Type B pancreatic cell (in vitro differentiated cells): ENCODE data around the gene PAK5. TPM values are rescaled to one million over a fixed set of nuclear protein-coding genes. Genes with fewer than 3 reads are reported as not detected.

Source experiments
- DNase-seq: peaks from one replicate; pipeline ENCODE4 v3.0.0; 2021; ENCODE audit warnings: mixed read lengths; ENCODE audit not compliant: unreplicated experiment; ENCODE audit errors: extremely low spot score
- H3K27ac Mint-ChIP-seq: 2 replicates; pipeline ENCODE4 v1.8.0; 2021; ENCODE audit warnings: mild to moderate bottlenecking, mixed read lengths
- H3K27me3 Mint-ChIP-seq: 2 replicates; pipeline ENCODE4 v1.8.0; 2021; ENCODE audit warnings: mixed read lengths
- H3K36me3 Mint-ChIP-seq: 2 replicates; pipeline ENCODE4 v1.8.0; 2021; ENCODE audit warnings: mixed read lengths
- H3K4me1 Mint-ChIP-seq: one replicate; pipeline ENCODE4 v1.8.0; 2021; ENCODE audit warnings: mixed read lengths; ENCODE audit not compliant: unreplicated experiment
- H3K4me3 Mint-ChIP-seq: 2 replicates; pipeline ENCODE4 v1.8.0; 2021; ENCODE audit warnings: mild to moderate bottlenecking, mixed read lengths
- H3K9me3 Mint-ChIP-seq: 2 replicates; pipeline ENCODE4 v1.8.0; 2021; ENCODE audit warnings: mixed read lengths
- total RNA-seq: library from RNA; stranded (reverse); gene quantifications from 2 replicates; pipeline ENCODE4 v1.2.1, GENCODE V29; 2021; ENCODE audit warnings: low replicate concordance
- TF ChIP-seq, protein P1 (sequence below): fragments of 200-600 bp; sonication (generic); conservative IDR thresholded peaks from 2 replicates; pipeline ENCODE4 v1.5.0; 2021; ENCODE audit warnings: antibody characterized with exemption, mild to moderate bottlenecking

Gene PAK5
- total RNA-seq, 1 donor from 2014 or later = 1.8 TPM

DNA sequence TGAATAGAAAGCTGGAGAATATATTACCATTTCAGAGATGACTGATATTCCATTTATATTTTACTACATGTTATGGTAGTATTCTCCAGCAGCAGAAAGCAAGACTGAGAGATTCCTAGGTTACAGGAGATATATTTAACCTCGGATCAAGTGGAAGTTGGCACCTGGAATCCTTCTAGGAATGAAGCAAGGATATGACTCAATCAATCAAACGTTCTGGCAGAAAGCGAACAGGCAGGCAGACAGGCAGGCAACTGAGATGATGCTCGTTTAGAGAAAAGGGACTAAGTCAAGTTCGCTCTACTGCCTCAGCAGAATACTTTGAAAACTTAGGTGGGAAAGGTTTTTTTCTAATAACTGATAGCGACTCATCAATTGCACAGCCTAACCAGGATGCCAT is 46.2 kb downstream of the PAK5 start:
- no peaks in the 10 kb centered on the region for H3K4me1 Mint-ChIP-seq
- no peaks in the 10 kb centered on the region for H3K36me3 Mint-ChIP-seq
- no peaks in the 10 kb centered on the region for H3K9me3 Mint-ChIP-seq
- TF ChIP-seq, protein P1, sequence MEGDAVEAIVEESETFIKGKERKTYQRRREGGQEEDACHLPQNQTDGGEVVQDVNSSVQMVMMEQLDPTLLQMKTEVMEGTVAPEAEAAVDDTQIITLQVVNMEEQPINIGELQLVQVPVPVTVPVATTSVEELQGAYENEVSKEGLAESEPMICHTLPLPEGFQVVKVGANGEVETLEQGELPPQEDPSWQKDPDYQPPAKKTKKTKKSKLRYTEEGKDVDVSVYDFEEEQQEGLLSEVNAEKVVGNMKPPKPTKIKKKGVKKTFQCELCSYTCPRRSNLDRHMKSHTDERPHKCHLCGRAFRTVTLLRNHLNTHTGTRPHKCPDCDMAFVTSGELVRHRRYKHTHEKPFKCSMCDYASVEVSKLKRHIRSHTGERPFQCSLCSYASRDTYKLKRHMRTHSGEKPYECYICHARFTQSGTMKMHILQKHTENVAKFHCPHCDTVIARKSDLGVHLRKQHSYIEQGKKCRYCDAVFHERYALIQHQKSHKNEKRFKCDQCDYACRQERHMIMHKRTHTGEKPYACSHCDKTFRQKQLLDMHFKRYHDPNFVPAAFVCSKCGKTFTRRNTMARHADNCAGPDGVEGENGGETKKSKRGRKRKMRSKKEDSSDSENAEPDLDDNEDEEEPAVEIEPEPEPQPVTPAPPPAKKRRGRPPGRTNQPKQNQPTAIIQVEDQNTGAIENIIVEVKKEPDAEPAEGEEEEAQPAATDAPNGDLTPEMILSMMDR = no peak
- H3K27me3 Mint-ChIP-seq = peaks cover 38% of the 10 kb centered on the region
- no peak for DNase-seq
- no peak overlapping the region for H3K27ac Mint-ChIP-seq
- no peak overlapping the region for H3K4me3 Mint-ChIP-seq

DNA sequence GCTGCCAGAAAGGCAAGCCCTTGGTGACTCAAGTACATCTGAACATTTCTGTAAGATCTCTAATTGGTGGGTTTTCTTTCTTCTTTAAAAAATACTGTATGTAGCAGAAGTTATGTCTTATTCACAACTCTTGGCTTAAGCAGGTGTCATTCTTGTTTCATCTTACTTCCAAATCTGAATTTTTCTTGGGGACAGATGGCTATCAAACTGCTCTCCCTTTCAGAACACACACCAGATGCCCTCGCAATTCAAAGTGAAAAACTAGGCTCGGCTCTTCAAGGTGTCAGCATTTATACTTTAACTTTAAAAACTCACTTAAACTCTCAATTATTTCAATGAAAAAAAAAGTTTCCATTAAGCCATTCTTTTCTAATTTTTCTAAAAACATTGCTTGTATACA is 49.7 kb downstream of the PAK5 start:
- no peak for DNase-seq
- H3K27me3 Mint-ChIP-seq = peaks cover 29% of the 10 kb centered on the region
- no peak overlapping the region for H3K4me3 Mint-ChIP-seq
- TF ChIP-seq, protein P1 = no peak
- H3K27ac Mint-ChIP-seq = no peak overlapping the region
- no peaks in the 10 kb centered on the region for H3K9me3 Mint-ChIP-seq
- H3K36me3 Mint-ChIP-seq = no peaks in the 10 kb centered on the region
- no peaks in the 10 kb centered on the region for H3K4me1 Mint-ChIP-seq

DNA sequence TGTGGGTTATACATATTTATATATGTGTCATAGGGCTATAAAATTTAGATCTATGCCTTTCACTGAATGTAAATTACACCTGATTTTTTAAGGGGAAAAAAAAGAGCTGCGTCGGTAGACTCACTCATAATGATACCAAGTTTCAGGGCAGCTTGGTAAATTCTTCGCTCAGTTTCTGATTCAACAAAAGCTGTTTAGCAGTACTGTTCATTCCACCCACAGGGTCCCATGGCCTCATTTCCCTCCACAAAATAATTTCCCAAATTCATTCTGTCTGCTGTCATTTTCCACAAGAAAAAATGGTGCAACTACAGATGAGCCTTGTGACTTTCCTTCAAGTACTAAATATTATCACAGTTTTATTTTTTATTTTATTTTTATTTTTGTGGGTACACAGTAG is 63.7 kb downstream of the PAK5 start:
- Mint-ChIP-seq H3K27ac (no peak overlapping the region), H3K36me3 (no peaks in the 10 kb centered on the region), H3K9me3 (peaks cover 15% of the 10 kb centered on the region), H3K27me3 (no peaks in the 10 kb centered on the region), H3K4me3 (no peak overlapping the region), H3K4me1 (no peaks in the 10 kb centered on the region)
- no peak for DNase-seq
- TF ChIP-seq, protein P1 = no peak

DNA sequence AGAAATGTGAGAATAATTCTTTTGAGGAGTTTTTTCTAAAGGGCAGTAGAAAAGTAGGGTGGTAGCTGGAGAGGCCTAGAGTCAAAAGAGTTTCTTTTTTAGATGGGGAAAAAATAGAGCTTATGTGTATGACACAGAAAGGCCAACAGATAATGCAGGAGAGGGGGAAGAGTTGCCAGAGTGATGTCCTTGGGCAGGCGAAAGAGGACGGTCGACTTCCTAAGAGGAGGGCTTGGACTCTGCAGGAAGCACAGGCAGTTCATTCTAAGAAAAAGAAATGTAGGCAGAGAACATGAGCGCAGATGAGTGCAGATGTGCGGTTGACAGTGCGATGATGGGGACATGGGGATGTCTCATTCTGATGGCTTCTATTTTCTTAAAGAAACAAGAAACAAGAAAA is 68.9 kb downstream of the PAK5 start:
- no peaks in the 10 kb centered on the region for H3K27me3 Mint-ChIP-seq
- no peak overlapping the region for H3K4me3 Mint-ChIP-seq
- no peak for DNase-seq
- no peaks in the 10 kb centered on the region for H3K4me1 Mint-ChIP-seq
- TF ChIP-seq, protein P1 = no peak
- H3K27ac Mint-ChIP-seq = no peak overlapping the region
- H3K9me3 Mint-ChIP-seq = peaks cover 3% of the 10 kb centered on the region
- H3K36me3 Mint-ChIP-seq = no peaks in the 10 kb centered on the region

DNA sequence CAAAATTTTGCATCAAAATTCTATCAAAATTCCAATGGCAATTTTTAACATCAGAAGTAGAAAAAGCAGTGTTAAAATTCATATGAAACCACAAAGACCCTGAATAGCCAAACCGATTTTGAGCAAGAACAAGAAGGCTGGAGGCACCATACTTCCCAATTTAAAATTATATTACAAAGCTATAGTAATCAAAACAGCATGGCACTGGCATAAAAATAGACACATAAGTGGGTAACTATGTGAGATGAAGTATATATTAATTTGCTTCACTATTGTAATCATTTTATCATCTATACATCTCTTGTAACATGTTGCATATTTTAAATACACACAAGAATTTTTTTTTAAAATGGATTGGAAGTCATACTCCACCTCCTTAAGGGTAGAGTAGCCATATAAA is 77.4 kb downstream of the PAK5 start:
- H3K4me1 Mint-ChIP-seq = peaks cover 8% of the 10 kb centered on the region
- H3K27me3 Mint-ChIP-seq = no peaks in the 10 kb centered on the region
- DNase-seq = no peak
- TF ChIP-seq, protein P1 = no peak
- H3K9me3 Mint-ChIP-seq = no peaks in the 10 kb centered on the region
- no peak overlapping the region for H3K4me3 Mint-ChIP-seq
- peaks cover 6% of the 10 kb centered on the region for H3K36me3 Mint-ChIP-seq
- H3K27ac Mint-ChIP-seq = no peak overlapping the region

DNA sequence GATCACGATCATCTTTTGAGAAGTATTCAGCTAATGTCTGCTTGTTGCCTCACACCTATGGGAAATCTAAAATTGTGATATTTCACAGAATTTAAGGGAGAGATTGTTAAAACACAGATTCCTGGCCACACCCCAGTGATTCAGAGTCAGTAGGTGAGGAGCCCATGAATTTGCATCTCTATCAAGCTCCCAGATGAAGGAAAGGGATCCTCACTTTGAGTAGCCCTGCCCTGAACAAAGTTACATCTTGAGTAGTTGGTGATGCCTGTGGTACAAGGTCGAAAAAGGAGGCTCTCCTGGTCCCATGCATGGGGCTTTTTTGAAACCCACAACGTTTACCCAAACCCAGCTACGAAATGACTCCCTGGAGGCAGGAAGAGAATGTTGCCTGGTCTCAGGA is 79.5 kb downstream of the PAK5 start:
- Mint-ChIP-seq H3K9me3 (no peaks in the 10 kb centered on the region), H3K27me3 (no peaks in the 10 kb centered on the region), H3K36me3 (peaks cover 6% of the 10 kb centered on the region), H3K4me1 (peaks cover 8% of the 10 kb centered on the region), H3K4me3 (no peak overlapping the region), H3K27ac (no peak overlapping the region)
- TF ChIP-seq, protein P1 = no peak
- DNase-seq = no peak
